Fibroblast of lung (primary cell): ENCODE data around the gene MYMX.

Source experiments
- CTCF ChIP-seq, 2 donors: IDR thresholded peaks in 1 of 2; conservative IDR thresholded peaks in 1 of 2; 1 replicate in 1 of 2; 2 replicates in 1 of 2; pipeline ENCODE4 v1.5.1; 2011 to 2012; ENCODE audit warnings: low read length in 2 of 2, control low read depth in 1 of 2, inconsistent platforms in 1 of 2, low read depth in 1 of 2, mild to moderate bottlenecking in 1 of 2
- EZH2 ChIP-seq: IDR thresholded peaks from 2 replicates; pipeline ENCODE4 v1.5.1; 2012; ENCODE audit warnings: low read length, control low read depth, mild to moderate bottlenecking; ENCODE audit errors: missing control alignments

- TF ChIP-seq CTCF (conservative IDR thresholded peaks at IDR 0.05 in 1 of 2, IDR thresholded peaks at IDR 0.05 in 1 of 2; ENCODE audit: low read depth in 1 of 2, low read length in 2 of 2), result no peak
- no peak for TF ChIP-seq EZH2
These were observed 38.5 kb downstream of the MYMX start for GRCh38 chr6:44255105-44255808.
